HG03139 (cell line): ENCODE measurements around the gene DHX15.

Source experiments
- ATAC-seq: cut with Tn5 transposase; IDR thresholded peaks from one replicate; pipeline ENCODE4 v1.9.1; 2021; ENCODE audit not compliant: unreplicated experiment

DHX15 gene

DNA sequence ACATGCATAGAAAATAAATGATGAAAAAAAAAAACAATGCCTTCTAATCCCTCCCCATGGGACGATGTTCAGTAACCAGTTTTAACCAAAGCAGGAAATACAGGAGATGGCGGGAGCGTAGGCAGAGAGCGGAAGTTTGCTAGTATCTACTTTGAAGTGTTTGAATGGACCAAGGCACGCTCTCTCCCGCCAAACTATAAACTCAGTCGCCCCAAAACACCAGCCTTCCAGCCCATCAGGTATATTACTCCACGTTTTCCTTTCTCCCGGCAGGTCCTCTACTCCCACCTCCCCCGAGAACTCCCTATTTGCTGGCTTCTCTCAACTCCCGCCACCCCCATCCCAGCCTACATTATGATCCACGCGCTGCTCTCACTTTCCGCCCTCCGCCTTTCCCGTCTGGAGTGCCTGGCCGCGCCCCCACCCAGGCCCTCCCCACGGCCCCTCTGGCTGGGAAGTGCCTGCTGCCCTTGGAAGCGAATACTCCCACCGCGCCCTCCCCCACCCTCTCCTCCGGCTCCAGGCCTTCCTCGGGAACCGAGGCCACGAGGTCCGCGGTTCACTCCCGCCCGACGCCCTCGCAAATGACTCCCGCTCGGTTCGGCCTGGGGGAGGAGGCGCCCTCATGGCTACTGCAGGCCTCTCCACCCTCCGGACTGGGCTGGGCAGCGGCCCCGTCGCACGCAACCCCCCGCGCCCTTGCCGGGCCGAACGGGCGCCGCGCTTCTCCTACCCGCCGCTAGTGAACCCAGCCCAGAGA is 723 bp downstream of the DHX15 start:
- ATAC-seq: peak; percentile 12

DNA sequence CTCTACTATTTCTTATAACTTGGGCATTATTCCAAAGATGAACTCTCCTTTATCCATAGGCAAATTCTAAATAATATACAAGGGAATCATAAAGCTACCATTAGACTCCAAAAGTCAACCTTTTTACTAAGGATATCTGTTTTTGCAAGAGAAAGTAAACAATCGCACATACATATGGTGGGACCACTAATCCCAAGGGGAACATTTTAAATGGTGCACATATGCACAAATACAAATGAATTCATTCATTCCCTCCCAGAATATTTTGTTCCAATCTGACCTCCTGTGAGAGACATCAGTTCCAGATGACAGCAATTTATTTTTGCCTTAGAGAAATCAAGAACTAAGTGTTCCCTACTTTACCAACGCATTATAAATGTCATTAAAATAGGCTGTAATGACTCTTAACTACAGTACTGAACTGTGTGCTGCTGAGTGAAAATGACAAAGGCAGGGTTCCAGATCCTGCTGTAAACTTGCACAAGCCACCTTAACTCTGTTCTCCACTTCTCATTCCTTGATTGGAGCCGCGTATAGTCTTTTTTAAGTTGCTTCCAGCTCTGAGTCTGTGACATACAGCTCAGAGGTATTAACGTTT is 2.0 kb downstream of the DHX15 start:
- no peak for ATAC-seq

- no peak for ATAC-seq
These were observed 6.0 kb downstream of the DHX15 start for GRCh38 chr4:24578364-24578763.

- no peak for ATAC-seq
These were observed 8.1 kb downstream of the DHX15 start for GRCh38 chr4:24576276-24576675.

DNA sequence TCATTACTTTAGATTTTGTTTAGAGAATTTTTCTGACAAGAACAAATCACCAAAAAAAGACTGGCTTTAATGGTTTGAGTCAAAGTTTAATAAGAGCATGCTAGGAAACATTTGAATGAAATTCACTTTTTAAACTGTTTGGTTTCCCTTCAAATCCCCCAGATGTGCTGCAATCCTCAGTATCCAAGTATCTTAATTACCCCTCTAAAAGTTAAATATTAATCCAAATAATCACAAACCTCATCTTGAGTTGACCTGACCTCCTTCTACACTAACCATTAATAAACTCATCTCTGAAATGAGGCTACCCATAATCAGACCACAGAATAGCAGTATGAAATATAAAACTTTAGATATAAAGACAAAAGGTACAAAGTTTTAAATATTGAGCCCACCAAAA is 10.1 kb downstream of the DHX15 start:
- no peak for ATAC-seq

- no peak for ATAC-seq
These were observed 10.8 kb downstream of the DHX15 start for GRCh38 chr4:24573582-24573981.

GRCh38 chr4:24570574-24571236 is 13.6 kb downstream of the DHX15 start:
- no peak for ATAC-seq

GRCh38 chr4:24570172-24570571 is 14.2 kb downstream of the DHX15 start:
- no peak for ATAC-seq

DNA sequence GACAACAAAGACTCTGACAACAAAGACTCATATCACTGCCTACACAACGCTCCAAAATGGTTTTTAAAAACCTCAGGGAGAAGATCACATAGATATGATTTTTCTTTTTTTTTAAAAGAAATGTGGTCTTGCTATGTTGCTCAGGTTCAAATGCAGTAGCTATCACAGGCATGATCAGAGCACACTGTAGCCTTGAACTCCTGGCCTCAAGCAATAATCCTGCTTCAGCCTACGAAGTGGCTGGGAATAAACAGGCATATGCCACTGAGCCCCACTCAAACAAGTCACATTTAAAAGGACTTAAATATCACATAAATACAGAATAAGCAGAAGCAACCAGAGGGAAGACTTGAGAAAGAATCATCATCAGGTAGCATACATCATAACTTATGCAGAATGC is 14.7 kb downstream of the DHX15 start:
- no peak for ATAC-seq

DNA sequence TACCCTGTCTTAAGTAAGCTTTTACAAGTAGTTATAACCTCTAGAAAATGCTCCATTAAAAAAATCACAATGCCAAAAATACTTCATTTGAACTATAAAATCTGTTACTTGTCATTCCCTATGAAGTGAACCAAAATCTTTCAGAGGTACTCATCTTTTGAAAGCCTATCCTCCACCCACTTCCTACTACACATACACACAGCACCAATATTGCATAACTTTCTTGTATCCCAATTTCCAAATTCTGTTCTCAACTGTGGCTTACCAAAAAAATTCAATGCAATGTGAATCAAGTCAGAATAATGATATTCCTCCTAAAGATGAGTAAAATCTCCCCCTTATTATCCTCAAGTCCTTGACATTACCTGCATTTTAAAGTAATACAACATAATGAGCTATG is 15.9 kb downstream of the DHX15 start:
- no peak for ATAC-seq

DNA sequence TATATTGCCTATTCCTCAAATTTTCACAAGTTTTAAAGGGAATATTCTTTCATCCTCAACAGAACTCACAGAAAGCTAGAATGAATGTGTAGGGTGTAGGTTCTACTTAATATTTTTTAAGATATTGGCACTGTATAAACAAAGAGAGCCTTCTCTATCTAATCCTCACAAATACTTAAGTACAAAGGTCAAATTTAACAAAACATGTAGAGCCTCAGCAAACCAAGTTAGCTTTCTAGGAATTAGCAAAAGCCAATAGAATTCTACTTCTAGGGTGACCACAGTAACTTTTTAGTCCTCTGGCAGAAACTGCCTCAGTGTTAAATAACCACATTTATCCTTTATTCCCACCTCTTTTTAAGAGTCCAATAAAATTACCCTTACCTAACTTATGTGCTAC is 19.3 kb downstream of the DHX15 start:
- ATAC-seq: no peak

GRCh38 chr4:24564488-24564887 is 19.9 kb downstream of the DHX15 start:
- no peak for ATAC-seq

- ATAC-seq: no peak
These were observed 22.8 kb downstream of the DHX15 start for GRCh38 chr4:24561438-24562139.

DNA sequence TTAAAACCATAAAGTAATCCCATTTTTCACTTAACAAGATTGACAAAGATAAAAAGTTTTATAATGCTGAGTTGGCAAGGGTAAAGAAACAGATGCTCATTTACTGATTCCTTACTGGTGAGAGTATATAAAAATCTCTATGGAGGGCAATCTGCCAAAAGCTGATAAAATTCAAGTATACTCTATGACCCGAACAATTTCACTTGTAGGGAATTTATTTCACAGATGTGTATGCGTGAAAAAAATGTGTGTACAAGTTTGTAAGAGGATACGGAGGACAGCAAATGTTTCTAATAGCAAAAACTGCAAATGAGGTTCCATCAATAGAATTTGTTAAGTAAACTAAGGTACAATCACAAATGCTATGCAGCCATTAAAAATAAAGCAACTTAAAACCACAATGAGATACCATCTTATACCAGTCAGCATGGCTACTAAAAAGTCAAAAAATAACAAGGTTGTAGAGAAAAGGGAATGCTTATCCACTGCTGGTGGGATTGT is 23.4 kb downstream of the DHX15 start:
- no peak for ATAC-seq

DNA sequence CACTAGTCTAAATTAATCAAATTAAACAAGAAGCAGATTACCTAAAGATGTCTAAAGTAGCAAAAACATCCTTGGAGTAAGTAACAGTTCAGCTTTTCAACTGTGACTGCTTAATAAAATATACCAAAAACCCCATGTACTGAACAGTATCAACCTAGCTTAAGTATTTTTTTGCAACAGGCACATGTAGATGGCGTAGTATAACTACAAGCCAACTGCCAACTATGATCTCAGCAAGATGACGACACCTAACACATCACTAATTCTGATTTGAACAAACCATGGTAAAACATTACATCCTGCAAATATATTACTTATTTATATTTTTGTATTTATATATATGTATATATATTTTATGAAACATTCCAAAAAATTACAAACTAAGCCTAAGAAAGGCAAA is 24.5 kb downstream of the DHX15 start:
- no peak for ATAC-seq

DNA sequence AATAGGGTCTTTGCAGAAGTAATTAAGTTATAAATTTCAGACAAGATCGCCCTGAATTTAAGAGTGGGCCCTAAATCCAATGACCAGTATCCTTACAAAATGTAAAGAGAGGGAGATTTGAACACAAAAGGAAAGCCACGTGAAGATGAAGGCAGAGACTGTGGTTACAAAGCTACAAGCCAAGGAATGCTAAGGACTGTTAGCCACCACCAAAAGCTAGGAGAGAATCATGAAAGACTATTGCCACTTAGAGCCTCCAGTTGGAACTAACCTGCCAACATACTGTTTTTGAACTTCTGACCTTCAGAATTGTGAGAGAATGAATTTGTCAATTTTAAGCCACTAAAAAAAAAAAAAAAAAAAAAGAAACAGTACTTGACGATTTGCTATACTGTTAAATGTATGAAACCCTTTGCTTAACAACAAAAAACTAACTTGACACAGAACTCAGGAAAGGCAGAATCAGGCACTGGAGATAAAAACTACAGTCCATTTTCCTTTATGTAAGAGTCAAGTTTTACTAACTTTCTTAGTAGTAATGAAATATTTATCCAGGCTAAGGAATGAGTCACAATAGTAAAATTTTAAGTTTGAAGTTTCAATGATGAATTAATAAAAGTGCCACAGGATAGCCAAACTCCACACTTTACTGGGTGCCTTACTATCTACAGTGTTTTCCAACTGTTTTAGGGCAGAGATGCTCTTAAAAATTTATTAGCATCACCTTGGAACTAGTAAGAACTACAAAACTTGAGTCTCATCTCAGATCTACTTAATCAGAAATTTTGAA is 25.1 kb downstream of the DHX15 start:
- ATAC-seq: no peak

DNA sequence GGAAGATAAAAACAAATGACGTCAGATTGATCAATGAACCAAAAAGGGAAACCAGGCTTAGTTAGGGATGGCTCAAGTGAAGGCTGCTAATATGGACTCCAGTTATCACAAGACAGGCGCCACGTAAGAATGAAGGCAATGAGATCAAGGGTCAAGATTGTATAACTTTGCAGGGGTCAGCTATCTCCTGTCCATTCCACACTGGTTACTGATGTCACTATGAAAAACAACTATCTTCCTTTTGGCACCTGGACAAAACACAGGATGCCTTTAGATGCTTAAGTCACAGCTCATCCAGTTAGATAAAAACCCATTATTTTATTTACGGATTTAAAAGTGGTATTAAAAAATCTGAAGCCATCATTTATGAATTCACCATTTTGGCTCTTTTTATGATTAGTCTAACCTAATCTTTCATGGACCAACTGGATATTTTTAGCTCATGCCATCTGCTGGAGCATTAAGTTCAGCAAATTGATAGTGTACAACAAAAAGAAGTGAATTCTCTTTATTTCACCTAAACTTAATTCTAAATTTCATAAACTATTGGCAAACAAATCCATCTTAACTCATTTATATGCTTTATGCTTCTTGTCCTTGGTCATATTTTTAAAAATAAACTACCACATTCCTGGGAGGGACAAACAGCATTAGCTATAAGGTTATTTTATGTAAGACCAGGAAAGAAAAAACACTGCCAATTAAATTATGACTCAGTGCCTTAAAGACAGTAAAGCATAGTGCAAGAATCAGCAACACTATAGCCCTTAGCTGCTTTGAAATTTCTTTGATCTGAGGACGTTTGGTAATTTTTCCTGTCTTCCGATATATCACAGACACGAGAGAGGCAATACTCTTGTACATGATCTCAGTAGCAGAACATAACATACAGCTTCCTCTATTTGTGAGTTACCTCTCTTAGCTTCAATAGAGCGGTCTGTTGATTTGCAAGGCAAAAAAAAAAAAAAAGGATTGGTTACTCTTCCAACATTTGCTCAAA is 27.0 kb downstream of the DHX15 start:
- no peak for ATAC-seq

DNA sequence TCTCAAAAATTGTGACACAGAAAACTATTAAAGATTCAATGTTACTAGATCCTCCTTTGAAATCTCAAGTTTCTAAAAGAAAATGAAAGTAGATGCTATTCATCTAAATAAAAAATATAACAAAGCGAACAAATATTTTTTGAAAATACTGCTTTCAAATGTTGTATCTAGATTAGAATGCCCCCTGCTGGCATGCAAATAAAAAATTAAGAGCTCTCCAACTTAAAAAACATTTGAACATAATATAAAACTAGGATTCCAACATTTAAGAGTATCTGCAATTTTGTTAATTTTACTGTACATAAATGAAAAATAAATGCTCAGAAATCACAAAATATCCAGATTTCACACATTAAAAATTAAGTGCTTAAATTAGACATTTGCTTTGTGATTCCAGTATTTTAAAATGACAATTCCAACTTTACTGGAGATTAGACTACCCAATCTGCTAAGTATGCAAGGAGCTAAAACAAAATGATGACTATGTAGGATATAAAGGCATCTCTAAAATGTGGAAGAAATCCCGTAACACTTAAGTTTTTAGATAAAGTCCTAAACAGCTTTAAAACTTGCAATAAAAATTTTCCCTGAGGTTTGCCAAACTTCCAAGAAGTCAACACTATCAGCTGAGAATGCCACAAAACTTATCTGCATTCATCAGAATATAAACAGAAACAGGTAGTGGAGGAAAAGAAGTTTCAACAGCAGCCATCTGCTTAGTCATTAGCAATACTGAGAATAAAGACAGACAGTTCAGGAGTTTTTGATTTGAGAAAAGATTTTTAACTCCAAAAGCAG is 32.7 kb downstream of the DHX15 start:
- no peak for ATAC-seq
